ENCODE measurements around the gene TMEM115.

The TMEM115 gene

GRCh38 chr3:50375258-50375931, 16.1 kb upstream of the TMEM115 start:
- DNase-seq = no peak

- no peak for DNase-seq
Observed at GRCh38 chr3:50374363-50375257, 15.3 kb upstream of the TMEM115 start.

GRCh38 chr3:50373146-50374051, 14.1 kb upstream of the TMEM115 start:
- DNase-seq = no peak

GRCh38 chr3:50372349-50372748, 13.0 kb upstream of the TMEM115 start:
- DNase-seq = no peak

DNA sequence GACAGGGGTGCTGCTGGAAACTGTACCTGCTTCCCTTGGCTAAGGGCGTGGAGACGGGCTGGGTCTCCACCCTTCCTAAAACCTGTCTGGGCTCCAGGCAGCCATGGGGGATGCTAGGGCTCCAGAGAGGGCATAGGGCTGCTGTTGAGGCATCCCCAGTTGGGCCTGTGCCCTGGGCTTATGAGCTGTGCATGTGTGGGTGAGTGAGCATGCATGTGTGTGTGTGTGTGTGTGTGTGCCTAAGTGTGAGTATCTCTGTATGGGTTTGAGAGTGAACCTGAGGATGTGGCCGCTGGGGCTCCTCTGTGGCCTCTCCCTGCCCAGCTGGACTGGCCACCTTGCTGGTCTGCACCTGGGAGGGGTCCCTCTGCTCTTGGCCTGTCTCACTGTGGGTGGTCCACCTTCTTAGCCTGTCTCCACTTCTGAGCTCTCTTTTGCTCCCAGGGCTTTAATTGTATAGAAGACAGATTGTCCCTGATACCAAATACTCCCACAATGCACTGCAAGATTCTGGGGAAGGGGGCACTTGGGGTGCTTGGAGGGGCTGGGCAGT, 11.9 kb upstream of the TMEM115 start:
- no peak for DNase-seq

DNA sequence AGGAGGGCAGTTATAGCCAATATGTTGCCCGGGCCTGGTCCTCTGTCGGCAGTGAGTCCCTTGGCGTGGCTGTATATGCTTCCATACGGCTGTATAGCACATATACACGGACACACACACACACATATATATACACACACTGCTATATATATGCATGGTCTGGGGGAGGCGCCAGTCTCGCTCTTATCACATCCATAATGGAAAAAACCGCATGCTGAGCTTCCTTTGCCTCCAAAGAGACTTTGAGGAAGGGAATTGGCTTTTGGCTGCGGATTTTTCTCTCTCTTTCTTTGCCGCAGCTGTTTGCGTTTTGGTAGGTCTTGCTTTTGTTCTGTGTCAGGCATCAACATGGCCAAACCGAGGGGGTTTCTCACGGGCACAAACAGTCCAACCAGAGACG, 11.3 kb upstream of the TMEM115 start:
- no peak for DNase-seq

DNA sequence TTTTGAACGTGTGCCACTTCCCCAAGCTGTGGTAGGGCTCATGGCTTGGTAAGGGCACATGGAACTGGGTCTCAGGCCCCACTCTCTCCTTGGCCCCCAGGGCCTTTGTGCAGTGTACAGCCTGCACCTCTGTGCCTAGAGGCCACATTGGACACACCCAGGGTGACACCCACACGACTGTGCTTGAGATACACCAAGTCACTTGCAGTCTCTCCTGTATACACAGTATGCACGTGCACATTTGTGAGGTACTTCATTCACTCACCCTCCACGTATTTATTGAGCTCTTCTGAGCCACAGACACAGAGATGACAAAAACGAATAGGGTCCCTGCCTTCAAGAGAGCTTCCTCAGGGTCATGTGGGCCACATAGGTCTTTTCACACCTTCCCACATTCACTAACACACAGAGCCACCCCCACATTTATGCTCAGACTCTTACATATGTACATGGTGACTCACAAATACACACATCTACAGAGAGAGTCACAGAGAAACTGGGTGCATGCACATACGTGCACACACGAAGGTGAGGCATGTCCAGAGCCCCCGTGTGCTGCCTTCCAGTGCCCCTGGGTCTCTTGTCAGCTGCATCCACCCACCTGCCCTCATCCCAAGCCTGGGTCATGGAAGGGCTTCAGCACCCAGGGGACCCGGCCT, 9.8 kb upstream of the TMEM115 start:
- no peak for DNase-seq

GRCh38 chr3:50365842-50366220, 6.5 kb upstream of the TMEM115 start:
- no peak for DNase-seq

DNA sequence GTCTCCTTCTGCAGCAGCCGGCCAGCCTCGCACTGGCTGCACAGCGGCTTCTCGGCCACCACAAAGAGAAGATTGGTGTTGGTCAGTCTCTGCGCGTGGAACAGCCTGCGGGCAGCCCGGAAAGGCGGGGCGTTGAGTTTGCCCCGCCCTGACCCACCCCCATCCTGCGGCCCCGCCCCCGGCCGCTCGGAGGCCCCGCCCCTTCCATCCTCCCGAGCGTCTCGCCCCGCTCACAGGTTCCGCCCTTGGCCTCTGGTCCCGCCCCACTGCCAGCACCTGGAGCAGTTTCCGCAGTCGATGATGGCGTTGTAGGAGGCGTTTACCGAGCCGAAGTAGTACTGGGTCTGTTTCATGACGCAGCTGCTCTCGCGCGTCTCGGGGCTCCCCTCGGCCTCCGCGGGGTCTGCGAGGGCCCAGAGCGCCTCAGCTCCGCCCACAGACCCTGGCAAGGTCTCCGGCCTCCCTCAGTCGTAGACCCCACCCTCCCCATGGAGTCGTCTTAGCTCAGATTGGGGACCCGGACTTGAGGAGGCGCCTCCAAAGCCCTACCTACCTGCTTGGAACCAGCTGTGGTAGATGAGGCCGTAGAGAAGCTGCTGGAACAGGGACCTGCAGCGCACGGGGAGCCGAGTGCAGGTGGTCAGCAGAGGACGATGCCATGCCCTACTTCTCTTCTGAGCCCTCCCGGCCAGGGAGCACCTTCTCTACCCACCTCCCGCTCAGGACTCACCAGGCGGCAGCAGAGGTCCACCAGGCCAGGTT, 5.9 kb upstream of the TMEM115 start:
- DNase-seq = peak; percentile 95

DNA sequence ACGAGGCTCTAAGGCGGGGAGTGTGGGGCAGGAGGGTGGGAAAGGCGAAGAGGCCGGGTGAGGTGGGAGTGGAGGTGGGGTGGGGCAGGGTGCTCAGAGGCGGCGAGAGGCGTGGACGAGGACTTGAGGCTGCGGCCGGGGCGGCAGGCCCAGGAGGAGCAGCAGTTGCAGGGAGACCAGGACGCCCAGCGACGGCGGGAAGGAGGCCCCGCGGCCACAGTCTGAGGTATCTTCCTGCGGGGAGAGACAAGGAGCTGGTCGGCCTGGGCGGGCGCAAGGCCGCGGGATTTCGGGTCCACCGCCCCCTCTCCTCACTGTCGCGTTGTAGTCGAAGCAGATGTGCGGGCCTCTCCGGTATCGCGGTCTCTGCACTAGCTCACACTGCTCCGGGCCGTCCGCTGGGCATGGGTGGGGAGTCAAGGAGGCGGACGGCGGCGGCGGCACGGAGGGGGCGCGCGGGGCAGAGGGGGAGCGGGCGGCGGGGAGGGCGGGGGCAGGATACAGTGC, 5.3 kb upstream of the TMEM115 start:
- DNase-seq = no peak

DNA sequence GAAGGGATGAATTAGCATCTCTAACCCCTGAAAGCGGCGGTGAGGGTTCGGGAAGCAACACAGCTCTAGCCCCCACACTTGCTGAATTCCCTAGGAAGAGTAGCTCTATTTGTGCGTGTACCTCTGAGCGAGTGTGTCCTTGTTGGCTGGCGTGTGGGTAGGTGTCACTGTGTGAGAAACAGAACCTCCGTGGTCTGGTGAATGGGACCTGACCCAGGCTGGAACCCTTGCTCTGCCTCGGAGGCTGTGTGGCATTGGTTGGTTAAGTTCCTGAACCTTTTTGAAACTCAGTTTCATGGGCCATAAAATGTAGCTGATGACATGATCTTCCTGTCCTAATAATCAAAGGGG, 414 bp upstream of the TMEM115 start:
- DNase-seq = no peak

DNA sequence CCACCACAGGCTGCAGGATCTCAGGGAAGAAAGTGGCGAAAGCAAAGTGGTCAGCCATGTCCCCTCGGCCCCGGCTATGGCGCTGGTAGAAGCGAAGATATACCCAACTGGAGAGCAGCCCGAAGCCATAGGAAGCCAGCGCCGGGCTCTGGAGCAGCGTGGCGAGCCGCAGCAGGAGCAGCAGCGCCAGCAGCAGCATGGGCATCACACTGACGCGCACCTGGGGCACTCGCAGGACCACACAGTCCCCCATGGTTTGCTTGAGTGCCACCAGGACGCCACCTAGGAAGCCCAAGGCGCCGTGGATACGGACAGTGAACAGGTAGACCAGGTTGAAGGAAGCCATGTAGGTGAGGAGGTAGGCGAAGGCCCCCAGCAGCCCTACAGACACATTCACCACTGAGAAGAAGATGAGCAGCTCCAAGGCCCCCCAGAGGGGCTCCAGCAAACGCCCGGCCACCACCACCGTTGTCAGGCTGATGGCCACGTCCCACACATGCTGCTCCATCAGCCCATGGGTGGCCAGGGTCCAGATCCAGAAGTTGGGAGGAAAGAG, 888 bp downstream of the TMEM115 start:
- DNase-seq = no peak

DNA sequence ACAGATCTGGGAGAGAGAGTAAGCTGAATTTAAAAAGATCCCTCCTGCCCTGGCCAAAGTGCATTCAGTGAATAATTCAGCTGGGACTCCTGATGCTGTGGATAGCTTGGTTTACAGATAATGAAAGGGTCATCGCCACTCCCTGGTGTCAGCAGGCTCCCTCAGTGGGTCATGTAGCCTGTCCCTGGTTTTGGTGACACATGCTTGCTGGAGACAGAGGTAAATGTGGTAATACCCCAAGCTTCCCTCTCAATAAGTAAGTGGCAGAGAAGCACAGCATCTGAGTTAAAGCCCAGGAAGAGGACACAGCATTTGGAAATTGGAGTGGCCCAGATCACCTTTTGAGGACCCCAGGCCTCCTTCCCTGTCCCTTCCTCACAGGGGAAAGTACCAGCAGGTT, 1.8 kb downstream of the TMEM115 start:
- no peak for DNase-seq

GRCh38 chr3:50356553-50356952, 2.8 kb downstream of the TMEM115 start:
- no peak for DNase-seq

DNA sequence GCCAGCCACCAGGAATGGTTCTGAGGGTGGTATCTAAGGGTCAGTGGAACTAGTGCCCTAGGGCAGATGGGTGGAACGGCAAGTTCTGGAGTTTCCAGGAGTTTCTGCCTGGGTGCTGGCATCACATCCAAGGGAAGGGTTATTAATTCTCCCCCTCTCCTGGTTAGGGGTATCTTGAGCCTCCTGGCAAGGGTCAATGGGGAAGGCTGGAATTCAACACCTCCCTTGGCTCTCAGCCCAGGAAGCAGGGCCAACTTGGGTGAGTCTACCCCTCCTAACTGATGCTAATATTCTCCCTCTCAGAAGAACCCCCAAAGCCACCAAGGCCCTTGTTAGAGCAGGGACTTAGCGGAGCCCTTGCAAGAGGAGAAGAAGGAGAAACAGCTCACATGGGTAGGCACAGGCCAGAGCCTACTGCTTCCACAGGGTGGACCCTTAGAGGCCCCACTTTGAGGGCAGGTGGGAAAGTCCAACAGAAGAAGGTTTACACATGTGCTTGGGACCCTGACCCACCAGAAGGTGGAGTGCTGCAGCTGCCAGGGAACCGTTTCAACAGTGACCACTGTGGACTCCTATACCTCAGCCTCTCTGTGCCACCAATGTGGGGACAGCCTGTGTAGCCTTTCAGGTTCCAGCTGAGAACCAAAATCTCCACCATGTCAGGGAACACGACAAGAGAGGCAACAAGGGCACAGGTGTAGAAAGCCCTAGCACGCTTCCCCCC, 3.3 kb downstream of the TMEM115 start:
- no peak for DNase-seq

GRCh38 chr3:50354850-50355249, 4.5 kb downstream of the TMEM115 start:
- no peak for DNase-seq

DNA sequence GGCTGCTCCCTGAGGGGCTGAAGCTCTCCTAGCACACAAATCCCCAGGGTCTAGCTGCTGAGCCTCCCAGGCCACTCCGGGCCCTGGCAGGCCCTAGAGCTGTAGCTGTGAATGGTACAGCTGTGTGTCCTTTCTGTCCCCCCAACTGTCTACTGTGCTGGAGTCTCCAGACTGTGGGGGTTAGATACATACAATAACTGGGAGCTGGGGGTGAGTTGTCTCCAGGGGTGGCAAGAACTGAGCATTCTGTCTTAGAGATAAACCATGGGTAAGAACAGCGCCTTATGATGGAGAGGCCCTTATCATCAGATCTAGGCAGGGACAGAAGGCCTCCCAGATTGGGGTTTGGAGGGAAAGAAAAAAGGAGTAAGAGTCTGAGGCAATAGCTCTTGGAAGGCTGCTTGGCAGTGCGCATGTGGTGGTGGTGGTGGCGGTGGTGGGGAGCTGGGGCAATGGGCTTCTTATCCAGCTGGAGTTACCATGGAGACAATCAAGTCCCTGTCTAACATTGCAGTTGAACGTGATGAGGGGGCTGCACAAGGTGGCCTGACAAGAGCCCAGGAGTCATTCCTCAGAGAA, 5.0 kb downstream of the TMEM115 start:
- DNase-seq = no peak

GRCh38 chr3:50353245-50354004, 5.9 kb downstream of the TMEM115 start:
- no peak for DNase-seq

GRCh38 chr3:50352781-50353180, 6.5 kb downstream of the TMEM115 start:
- DNase-seq = no peak
